Lung (tissue), 16 donors: ENCODE results near the gene PAGE1. TPM values are rescaled to one million over a fixed set of nuclear protein-coding genes. Genes with fewer than 3 reads are reported as not detected.
"Not testable (repeated sequence)": the region's sequence is repeated elsewhere in the genome, so short reads cannot be mapped to it uniquely, and the experiment has no call there.

Experiments
- ATAC-seq: fragments of 200-7000 bp; cut with Tn5 transposase; one replicate; pipeline ENCODE4 v1.9.1; 2020; ENCODE audit warnings: moderate number of reproducible peaks; ENCODE audit not compliant: insufficient read depth, low FRiP score
- DNase-seq, 3 donors: peaks; one replicate each; pipeline ENCODE4 v3.0.0-alpha.2; 2013 to 2017
- H3K27ac ChIP-seq, 2 donors: one replicate each; pipeline ENCODE4 v1.5.1; 2013; ENCODE audit warnings: mild to moderate bottlenecking in 2 of 2, moderate library complexity in 2 of 2, control low read depth in 1 of 2, inconsistent platforms in 1 of 2, low read depth in 1 of 2, low read length in 1 of 2
- H3K27me3 ChIP-seq, 3 donors: one replicate each; pipeline ENCODE4 v1.5.1; 2013; ENCODE audit warnings: low read length in 2 of 3; ENCODE audit not compliant: control insufficient read depth in 3 of 3, insufficient read depth in 3 of 3
- H3K36me3 ChIP-seq, 4 donors: one replicate each; pipeline ENCODE4 v1.5.1; 2013; ENCODE audit warnings: low read length in 4 of 4, mild to moderate bottlenecking in 1 of 4, moderate library complexity in 1 of 4; ENCODE audit not compliant: control insufficient read depth in 4 of 4, insufficient read depth in 4 of 4
- H3K4me1 ChIP-seq, 5 donors: one replicate each; pipeline ENCODE4 v1.5.1; 2013; ENCODE audit warnings: low read length in 5 of 5, mild to moderate bottlenecking in 2 of 5, moderate library complexity in 1 of 5; ENCODE audit not compliant: control insufficient read depth in 5 of 5, insufficient read depth in 5 of 5
- H3K4me3 ChIP-seq: one replicate; pipeline ENCODE4 v1.5.1; 2013; ENCODE audit warnings: mild to moderate bottlenecking, control low read depth, moderate library complexity
- H3K9ac ChIP-seq, 2 donors: one replicate each; pipeline ENCODE4 v1.5.1; 2013; ENCODE audit warnings: low read length in 2 of 2, control low read depth in 1 of 2; ENCODE audit not compliant: insufficient read depth in 1 of 2
- H3K9me3 ChIP-seq, 4 donors: one replicate each; pipeline ENCODE4 v1.5.1; 2013; ENCODE audit warnings: low read length in 3 of 4, mild to moderate bottlenecking in 1 of 4, moderate library complexity in 1 of 4; ENCODE audit not compliant: control insufficient read depth in 4 of 4, insufficient read depth in 3 of 4
- CTCF ChIP-seq: IDR thresholded peaks from 2 replicates; pipeline ENCODE4 v1.5.1; 2012; ENCODE audit warnings: mild to moderate bottlenecking; ENCODE audit errors: control extremely low read depth, extremely low read depth
- WGBS, 2 donors: extraction: QIAGEN DNeasy Blood & Tissue Kit; methylation state at CpG; one replicate each; pipeline ENCODE4 v1.1.7; 2013; 5-methylcytosine and 5-hydroxymethylcytosine counted together
- long read RNA-seq, 5 donors: transcript quantifications; one replicate each; lab custom pipeline, GENCODE V29; 2026
- polyA plus RNA-seq, 2 donors: library from polyadenylated mRNA; stranded (reverse); fragments of 200-250 nt; gene quantifications; one replicate each; pipeline ENCODE4 v1.2.1, GENCODE V29; 2013
- total RNA-seq, 2 donors: library from RNA; depleted of rRNA in 1 of 2; stranded (reverse); fragments of >200 nt in 1 of 2; gene quantifications; one replicate each; pipeline ENCODE4 v1.2.1, GENCODE V29; 2014 to 2021
- donor health status: control.
- donor health status: control.
- donor health status: Bipolar disorder and iron deficiency.
- donor health status: healthy.
- donor health status: DM: yes; HTN: yes; CAD: no.

PAGE1 gene
- total RNA-seq (not detected), polyA plus RNA-seq (not detected)
- long read RNA-seq, donor 1 = 0 reads
- long read RNA-seq, donor 2 = 0 reads
- long read RNA-seq, donor 3 = 0 reads
- long read RNA-seq, donor 4 = 0 reads
- long read RNA-seq, donor 5 = 0 reads

- ATAC-seq (no peak), DNase-seq (no peak)
- no peak for TF ChIP-seq CTCF
- Histone ChIP-seq H3K27ac (no peak within 1 kb of the TSS), H3K27me3 (no peaks in the 10 kb centered on the region), H3K36me3 (no peaks in the 10 kb centered on the region), H3K9me3 (peaks cover 0 to 3% (median 0%) of the 10 kb centered on the region in 4 donors), H3K4me1 (no peaks in the 10 kb centered on the region), H3K9ac (no peak within 1 kb of the TSS), H3K4me3 (no peak within 1 kb of the TSS)
- 88 to 100% methylated on average over 13 to 38 of the region's 38 CpGs for WGBS, 2 donors
Measured at GRCh38 chrX:49695276-49696180, at the start of gene PAGE1. PAGE1 (minus strand) TSS chrX:49695984; CDS start chrX:49694770, 1,214 bp downstream.

- H3K9ac ChIP-seq, H3K9me3 ChIP-seq, H3K36me3 ChIP-seq, H3K27me3 ChIP-seq, H3K4me3 ChIP-seq, DNase-seq, ATAC-seq, H3K4me1 ChIP-seq, H3K27ac ChIP-seq: not testable (repeated sequence)
- 86 to 91% methylated on average over 1 of the region's 1 CpG for WGBS, 2 donors
Measured at GRCh38 chrX:49741501-49741900, 45.7 kb upstream of the PAGE1 start.

- TF ChIP-seq CTCF = no peak
- ATAC-seq = no peak
- Histone ChIP-seq H3K36me3 (no peaks in the 10 kb centered on the region), H3K9ac (no peak overlapping the region), H3K4me3 (no peak overlapping the region), H3K27me3 (peaks cover 0 to 10% (median 0%) of the 10 kb centered on the region in 3 donors), H3K4me1 (no peaks in the 10 kb centered on the region), H3K27ac (no peak overlapping the region), H3K9me3 (peaks cover 0 to 6% (median 0%) of the 10 kb centered on the region in 4 donors)
- 83 to 94% methylated on average over 6 to 9 of the region's 9 CpGs for WGBS, 2 donors
- DNase-seq = no peak
Measured at GRCh38 chrX:49727847-49728246, 32.1 kb upstream of the PAGE1 start.

- H3K27ac ChIP-seq = no peak overlapping the region
- no peak overlapping the region for H3K4me3 ChIP-seq
- DNase-seq = no peak
- no peak for ATAC-seq
- H3K36me3 ChIP-seq = no peaks in the 10 kb centered on the region
- TF ChIP-seq CTCF = no peak
- peaks cover 0 to 10% (median 0%) of the 10 kb centered on the region in 3 donors for H3K27me3 ChIP-seq
- no peaks in the 10 kb centered on the region for H3K4me1 ChIP-seq
- no peak overlapping the region for H3K9ac ChIP-seq
- peaks cover 0 to 6% (median 0%) of the 10 kb centered on the region in 4 donors for H3K9me3 ChIP-seq
- 89 to 90% methylated on average over 5 of the region's 5 CpGs for WGBS, 2 donors
Measured at GRCh38 chrX:49726966-49727365, 31.2 kb upstream of the PAGE1 start.
